Transverse colon (tissue), 4 donors: ENCODE data around the gene NIT2. TPM values are rescaled to one million over a fixed set of nuclear protein-coding genes. Genes with fewer than 3 reads are reported as not detected.
A peak's percentile ranks its signal among the peaks of the same experiment; 100 is the strongest.

Experiments used
- DNase-seq: peaks from one replicate; pipeline ENCODE4 v3.0.0-alpha.2; 2019
- H3K27ac ChIP-seq, 4 donors: fragments of 200-600 bp; sonication (generic); 2 replicates each; pipeline ENCODE4 v1.5.1; 2016 to 2018; ENCODE audit warnings: inconsistent platforms in 4 of 4
- H3K27me3 ChIP-seq: fragments of 200-600 bp; sonication (generic); 2 replicates; pipeline ENCODE4 v1.5.1; 2017; ENCODE audit warnings: inconsistent platforms
- H3K36me3 ChIP-seq, 4 donors: fragments of 200-600 bp; sonication (generic); 2 replicates each; pipeline ENCODE4 v1.5.1; 2017 to 2019; ENCODE audit warnings: inconsistent platforms in 4 of 4
- H3K4me1 ChIP-seq, 4 donors: fragments of 200-600 bp; sonication (generic); 2 replicates each; pipeline ENCODE4 v1.5.1; 2017 to 2020; ENCODE audit warnings: inconsistent platforms in 4 of 4
- H3K4me3 ChIP-seq, 4 donors: fragments of 200-600 bp; sonication (generic); 1 replicate in 1 of 4; 2 replicates in 3 of 4; pipeline versions ENCODE4 v1.5.1 to v1.6.1; 2017 to 2019; ENCODE audit warnings: inconsistent platforms in 4 of 4
- H3K9me3 ChIP-seq, 2 donors: fragments of 200-600 bp; sonication (generic); 2 replicates each; pipeline ENCODE4 v1.5.1; 2017 to 2019; ENCODE audit warnings: inconsistent platforms in 2 of 2
- EP300 ChIP-seq: sonication (generic); formaldehyde crosslinking; IDR thresholded peaks from one replicate; pipeline ENCODE4 v1.6.1; 2017; ENCODE audit warnings: antibody characterized with exemption, low read depth
- POLR2A ChIP-seq: fragments of 450-650 bp; IDR thresholded peaks from one replicate; pipeline ENCODE4 v1.6.1; 2016; ENCODE audit warnings: antibody characterized with exemption, mild to moderate bottlenecking, moderate library complexity
- POLR2AphosphoS5 ChIP-seq, 3 donors: sonication (generic); formaldehyde crosslinking; IDR thresholded peaks; one replicate each; pipeline ENCODE4 v1.6.1; 2016; ENCODE audit warnings: antibody characterized with exemption in 3 of 3
- WGBS, 2 donors: methylation state at CpG; one replicate each; pipeline ENCODE4 v1.1.5; 2018; ENCODE audit warnings: low coverage in 1 of 2; 5-methylcytosine and 5-hydroxymethylcytosine counted together
- in situ Hi-C, 4 donors: fragments of 200-750 bp; cut with MboI; loops; one replicate each; pipeline versions ENCODE4 v1.15.0 to v1.15.1; 2017; ENCODE audit warnings: low sequenced_read_pairs in 3 of 4, low pct_ligation_motif_present in 1 of 4, low pct_unique_long_range_greater_than_20kb in 1 of 4
- intact Hi-C: fragments of 100-400 bp; cut with DNase I; formaldehyde crosslinking; loops from one replicate; pipeline ENCODE4 v1.15.1; 2023; ENCODE audit warnings: low total_unique reads
- total RNA-seq, 4 donors: library from RNA; depleted of rRNA; stranded (reverse); fragments of >200 nt; gene quantifications; one replicate each; pipeline ENCODE4 v1.1.0, GENCODE V29; 2016
- TF ChIP-seq, protein P1 (sequence below), 5 experiments: fragments of 200-600 bp in 3 of 5; fragments of 450-650 bp in 2 of 5; sonication (generic) in 3 of 5; IDR thresholded peaks; 1 replicate in 2 of 5; 2 replicates in 3 of 5; pipeline ENCODE4 v1.5.1; 2016 to 2017; ENCODE audit warnings: antibody characterized with exemption in 5 of 5, inconsistent platforms in 3 of 5, mild to moderate bottlenecking in 2 of 5, moderate library complexity in 1 of 5

The NIT2 gene
- total RNA-seq, 4 donors from 2014 or later, result 13.8 to 25.1 (median 18.8) TPM

DNA sequence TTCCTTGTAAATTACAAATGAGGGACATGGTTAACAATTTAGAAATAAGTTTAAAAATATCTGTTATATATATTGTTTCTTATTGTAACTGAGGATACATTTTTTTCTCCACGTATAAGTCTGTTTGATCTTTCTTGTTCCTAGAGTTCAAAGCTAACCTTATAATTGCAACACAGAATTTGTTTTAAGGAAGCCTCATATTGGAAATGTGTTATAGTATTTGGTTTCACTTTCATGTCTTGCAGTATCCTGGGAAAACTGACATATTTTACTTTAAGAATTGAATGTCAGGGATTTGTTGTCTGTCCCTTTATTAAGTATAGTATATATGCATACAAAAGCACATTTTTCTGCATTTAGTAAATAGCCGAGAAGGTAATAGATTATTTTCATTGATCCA, 23.5 kb upstream of the NIT2 start:
- Histone ChIP-seq H3K4me1 (no peaks in the 10 kb centered on the region), H3K36me3 (peaks cover 0 to 28% (median 13%) of the 10 kb centered on the region in 4 donors), H3K27me3 (no peaks in the 10 kb centered on the region), H3K9me3 (no peaks in the 10 kb centered on the region), H3K4me3 (no peak overlapping the region), H3K27ac (no peak overlapping the region)
- no peak for TF ChIP-seq POLR2AphosphoS5 (IDR thresholded peaks at IDR 0.05)
- TF ChIP-seq, protein P1, sequence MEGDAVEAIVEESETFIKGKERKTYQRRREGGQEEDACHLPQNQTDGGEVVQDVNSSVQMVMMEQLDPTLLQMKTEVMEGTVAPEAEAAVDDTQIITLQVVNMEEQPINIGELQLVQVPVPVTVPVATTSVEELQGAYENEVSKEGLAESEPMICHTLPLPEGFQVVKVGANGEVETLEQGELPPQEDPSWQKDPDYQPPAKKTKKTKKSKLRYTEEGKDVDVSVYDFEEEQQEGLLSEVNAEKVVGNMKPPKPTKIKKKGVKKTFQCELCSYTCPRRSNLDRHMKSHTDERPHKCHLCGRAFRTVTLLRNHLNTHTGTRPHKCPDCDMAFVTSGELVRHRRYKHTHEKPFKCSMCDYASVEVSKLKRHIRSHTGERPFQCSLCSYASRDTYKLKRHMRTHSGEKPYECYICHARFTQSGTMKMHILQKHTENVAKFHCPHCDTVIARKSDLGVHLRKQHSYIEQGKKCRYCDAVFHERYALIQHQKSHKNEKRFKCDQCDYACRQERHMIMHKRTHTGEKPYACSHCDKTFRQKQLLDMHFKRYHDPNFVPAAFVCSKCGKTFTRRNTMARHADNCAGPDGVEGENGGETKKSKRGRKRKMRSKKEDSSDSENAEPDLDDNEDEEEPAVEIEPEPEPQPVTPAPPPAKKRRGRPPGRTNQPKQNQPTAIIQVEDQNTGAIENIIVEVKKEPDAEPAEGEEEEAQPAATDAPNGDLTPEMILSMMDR (IDR thresholded peaks at IDR 0.05), result no peak
- DNase-seq, result no peak
- WGBS, 2 donors, result 60 to 71% methylated on average over 2 of the region's 2 CpGs
- in situ Hi-C loops (loop anchor here in 2 of 4 donors (10.0 to 25.0 kb wide), 2 partner anchors 276 to 284 kb away; no protein-coding TSS in a partner anchor), intact Hi-C loops (no loop called here)

GRCh38 chr3:100316641-100317069, 17.9 kb upstream of the NIT2 start:
- Histone ChIP-seq H3K4me1 (peaks cover 0 to 6% (median 2%) of the 10 kb centered on the region in 4 donors), H3K4me3 (no peak overlapping the region), H3K27me3 (no peaks in the 10 kb centered on the region), H3K36me3 (peaks cover 0 to 31% (median 9%) of the 10 kb centered on the region in 4 donors), H3K27ac (peak overlapping the region in 1 of 4 donors; percentile 10), H3K9me3 (no peaks in the 10 kb centered on the region)
- TF ChIP-seq, protein P1 (IDR thresholded peaks at IDR 0.05), result peak; percentile 60 to 78 (median 66)
- no peak for TF ChIP-seq POLR2AphosphoS5 (IDR thresholded peaks at IDR 0.05)
- no peak for DNase-seq
- 9 to 37% methylated on average over 4 to 8 of the region's 8 CpGs for WGBS, 2 donors
- in situ Hi-C loops, result loop anchor here in 2 of 4 donors (10.0 to 25.0 kb wide), 2 partner anchors 271 to 278 kb away; no protein-coding TSS in a partner anchor
- intact Hi-C loops, result no loop called here

- TF ChIP-seq POLR2AphosphoS5 (IDR thresholded peaks at IDR 0.05), result no peak
- no peak for TF ChIP-seq EP300
- TF ChIP-seq POLR2A, result no peak
- TF ChIP-seq, protein P1 (IDR thresholded peaks at IDR 0.05), result no peak
- H3K4me3 ChIP-seq, result no peak overlapping the region
- no peak overlapping the region for H3K27ac ChIP-seq
- H3K27me3 ChIP-seq, result no peaks in the 10 kb centered on the region
- DNase-seq, result no peak
- in situ Hi-C loops, result loop anchor here in 2 of 4 donors (10.0 to 25.0 kb wide), 2 partner anchors 269 to 277 kb away; no protein-coding TSS in a partner anchor
- H3K4me1 ChIP-seq, result peaks cover 0 to 6% (median 2%) of the 10 kb centered on the region in 4 donors
- no peaks in the 10 kb centered on the region for H3K9me3 ChIP-seq
- peaks cover 0 to 31% (median 8%) of the 10 kb centered on the region in 4 donors for H3K36me3 ChIP-seq
- WGBS, 2 donors, result 67 to 73% methylated on average over 1 to 2 of the region's 2 CpGs
- intact Hi-C loops, result no loop called here
These were observed 16.6 kb upstream of the NIT2 start for GRCh38 chr3:100317912-100318311.

DNA sequence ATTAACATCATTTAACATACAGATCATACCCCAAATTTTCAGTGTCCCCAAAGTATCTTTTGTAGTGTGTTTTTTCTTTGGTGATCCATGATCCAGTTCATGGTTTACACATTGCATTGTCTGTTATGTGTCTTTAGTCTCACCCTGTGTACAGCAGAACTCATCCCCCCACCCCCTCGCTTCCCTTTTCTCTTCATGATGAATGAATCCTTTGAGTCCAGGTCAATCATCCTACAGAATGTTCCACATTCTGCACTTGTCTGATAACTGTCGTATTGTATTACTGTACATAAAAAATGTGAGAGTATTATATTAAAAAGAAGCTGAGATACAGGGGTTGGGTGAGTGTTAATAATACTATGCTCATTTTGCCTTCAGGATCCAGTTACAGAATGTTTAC, 14.6 kb upstream of the NIT2 start:
- in situ Hi-C loops, result loop anchor here in 2 of 4 donors (10.0 to 25.0 kb wide), 2 partner anchors 267 to 275 kb away; no protein-coding TSS in a partner anchor
- no peak for DNase-seq
- intact Hi-C loops, result no loop called here
- Histone ChIP-seq H3K4me1 (peaks cover 0 to 6% (median 2%) of the 10 kb centered on the region in 4 donors), H3K27ac (no peak overlapping the region), H3K27me3 (no peaks in the 10 kb centered on the region), H3K4me3 (no peak overlapping the region), H3K9me3 (no peaks in the 10 kb centered on the region), H3K36me3 (peaks cover 0 to 40% (median 15%) of the 10 kb centered on the region in 4 donors)
- WGBS, 2 donors, result 94 to 95% methylated on average over 2 of the region's 2 CpGs
- TF ChIP-seq, protein P1 (IDR thresholded peaks at IDR 0.05), result no peak
- no peak for TF ChIP-seq EP300
- TF ChIP-seq POLR2AphosphoS5 (IDR thresholded peaks at IDR 0.05), result no peak
- no peak for TF ChIP-seq POLR2A
